ENCODE data around the gene ZNF594. TPM values are rescaled to one million over a fixed set of nuclear protein-coding genes. Genes with fewer than 3 reads are reported as not detected.
"Not testable (repeated sequence)": the region's sequence is repeated elsewhere in the genome, so short reads cannot be mapped to it uniquely, and the experiment has no call there.

Gene ZNF594
- total RNA-seq, 1 experiment from 2014 or later, result 12.5 TPM

GRCh38 chr17:5179003-5179402 lies 12.7 kb downstream of the ZNF594 start:
- H3K27ac ChIP-seq (ENCODE audit: insufficient read length, low read depth, low read length), result no peak overlapping the region
- no peak overlapping the region for H4K5ac ChIP-seq (ENCODE audit: insufficient read length, low read depth, low read length)
- no peak overlapping the region for H3K14ac ChIP-seq (ENCODE audit: insufficient read depth, low read length)
- H3K4me2 ChIP-seq (ENCODE audit: insufficient read depth, insufficient read length, low read length), result no peak overlapping the region
- H3K79me2 ChIP-seq (ENCODE audit: insufficient read depth, low read length), result no peaks in the 10 kb centered on the region
- Mint-ChIP-seq H3K4me1 (no peaks in the 10 kb centered on the region), H3K27ac (no peak overlapping the region), H3K9me3 (peaks cover 85 to 90% of the 10 kb centered on the region in 2 experiments), H3K36me3 (ENCODE audit: insufficient read depth in 1 of 3, low read depth in 3 of 3) (peaks cover 78 to 86% (median 84%) of the 10 kb centered on the region in 3 experiments), H3K27me3 (ENCODE audit: low read depth) (peaks cover 32% of the 10 kb centered on the region), H3K4me3 (no peak overlapping the region)
- no peak overlapping the region for H3K56ac ChIP-seq (ENCODE audit: insufficient read length, low read depth, low read length)
- H3K4me1 ChIP-seq (ENCODE audit: insufficient read depth, low read length), result no peaks in the 10 kb centered on the region
- H4K8ac ChIP-seq (replicated peaks; ENCODE audit: insufficient read length, low read depth, low read length), result no peak overlapping the region
- no peaks in the 10 kb centered on the region for H3K23me2 ChIP-seq (ENCODE audit: insufficient read length, low read depth, low read length, poor library complexity, severe bottlenecking)
- no peak for DNase-seq
- H3K27me3 ChIP-seq (ENCODE audit: insufficient read depth, low read length), result no peaks in the 10 kb centered on the region
- H2BK5ac ChIP-seq (ENCODE audit: insufficient read length, low read length), result no peak overlapping the region
- no peak overlapping the region for H2AFZ ChIP-seq (ENCODE audit: low read length)
- H3K9ac ChIP-seq (ENCODE audit: extremely low read depth, insufficient read length, low read length), result no peak overlapping the region
- no peak overlapping the region for H3T11ph ChIP-seq (ENCODE audit: low read length)
- no peak overlapping the region for H3K4ac ChIP-seq (ENCODE audit: low read depth, low read length)
- H2BK15ac ChIP-seq (ENCODE audit: low read depth, low read length), result no peak overlapping the region
- TF ChIP-seq CTCF (conservative IDR thresholded peaks at IDR 0.05), result no peak
- H4K91ac ChIP-seq (ENCODE audit: insufficient read length, low read depth, low read length), result no peak overlapping the region
- H4K20me1 ChIP-seq (ENCODE audit: control insufficient read depth, insufficient read depth, insufficient read length), result no peaks in the 10 kb centered on the region
- H3K18ac ChIP-seq (ENCODE audit: insufficient read length, low read depth, low read length), result no peak overlapping the region
- peaks cover 52% of the 10 kb centered on the region for H3K9me3 ChIP-seq (ENCODE audit: control insufficient read depth, low read depth, low read length)
- H2BK12ac ChIP-seq (ENCODE audit: insufficient read length, low read depth, low read length), result no peak overlapping the region
- no peak overlapping the region for H2BK20ac ChIP-seq (ENCODE audit: low read depth, low read length, poor library complexity, severe bottlenecking)
- H2BK120ac ChIP-seq (ENCODE audit: low read depth, low read length, poor library complexity, severe bottlenecking), result no peak overlapping the region
- no peak overlapping the region for H2AK5ac ChIP-seq (ENCODE audit: insufficient read length, low read length)
- no CpG with 5 or more reads among the region's 12 CpGs for WGBS (ENCODE audit: extremely low coverage, insufficient read length, low lambda C conversion rate)
- no peaks in the 10 kb centered on the region for H3K79me1 ChIP-seq (ENCODE audit: insufficient read depth, low read depth, low read length, poor library complexity, severe bottlenecking)
- no peak overlapping the region for H3K23ac ChIP-seq (ENCODE audit: insufficient read length, low read depth, low read length)

GRCh38 chr17:5175027-5175426 lies 16.6 kb downstream of the ZNF594 start:
- H3K27ac ChIP-seq (ENCODE audit: insufficient read length, low read depth, low read length); H3K56ac ChIP-seq (ENCODE audit: insufficient read length, low read depth, low read length); H4K8ac ChIP-seq (replicated peaks; ENCODE audit: insufficient read length, low read depth, low read length); H2AK5ac ChIP-seq (ENCODE audit: insufficient read length, low read length); H3K9ac ChIP-seq (ENCODE audit: extremely low read depth, insufficient read length, low read length); H3K79me2 ChIP-seq (ENCODE audit: insufficient read depth, low read length); H2BK5ac ChIP-seq (ENCODE audit: insufficient read length, low read length); H3K23ac ChIP-seq (ENCODE audit: insufficient read length, low read depth, low read length); H2BK12ac ChIP-seq (ENCODE audit: insufficient read length, low read depth, low read length); H2AFZ ChIP-seq (ENCODE audit: low read length); H3K4me1 ChIP-seq (ENCODE audit: insufficient read depth, low read length); H4K20me1 ChIP-seq (ENCODE audit: control insufficient read depth, insufficient read depth, insufficient read length); H3K27me3 Mint-ChIP-seq (ENCODE audit: low read depth); H3K4me1 Mint-ChIP-seq; H2BK15ac ChIP-seq (ENCODE audit: low read depth, low read length); DNase-seq; H4K91ac ChIP-seq (ENCODE audit: insufficient read length, low read depth, low read length); H3K27me3 ChIP-seq (ENCODE audit: insufficient read depth, low read length); H3K18ac ChIP-seq (ENCODE audit: insufficient read length, low read depth, low read length); H3T11ph ChIP-seq (ENCODE audit: low read length); H3K27ac Mint-ChIP-seq; H4K5ac ChIP-seq (ENCODE audit: insufficient read length, low read depth, low read length); H3K79me1 ChIP-seq (ENCODE audit: insufficient read depth, low read depth, low read length, poor library complexity, severe bottlenecking); H3K4me3 Mint-ChIP-seq; H2BK20ac ChIP-seq (ENCODE audit: low read depth, low read length, poor library complexity, severe bottlenecking); H2BK120ac ChIP-seq (ENCODE audit: low read depth, low read length, poor library complexity, severe bottlenecking); H3K4me2 ChIP-seq (ENCODE audit: insufficient read depth, insufficient read length, low read length); H3K23me2 ChIP-seq (ENCODE audit: insufficient read length, low read depth, low read length, poor library complexity, severe bottlenecking); H3K4ac ChIP-seq (ENCODE audit: low read depth, low read length); H3K14ac ChIP-seq (ENCODE audit: insufficient read depth, low read length): not testable (repeated sequence)
- WGBS (ENCODE audit: extremely low coverage, insufficient read length, low lambda C conversion rate), result no CpG with 5 or more reads among the region's 7 CpGs
- peaks cover 45 to 54% of the 10 kb centered on the region in 2 experiments for H3K9me3 Mint-ChIP-seq
- peaks cover 12% of the 10 kb centered on the region for H3K9me3 ChIP-seq (ENCODE audit: control insufficient read depth, low read depth, low read length)
- peaks cover 41 to 46% (median 46%) of the 10 kb centered on the region in 3 experiments for H3K36me3 Mint-ChIP-seq (ENCODE audit: insufficient read depth in 1 of 3, low read depth in 3 of 3)

Measured in H9 (cell line).